Measurements from ENCODE around the gene CYB5R4. TPM values are rescaled to one million over a fixed set of nuclear protein-coding genes. Genes with fewer than 3 reads are reported as not detected.

CYB5R4 gene
- total RNA-seq, 1 experiment from 2014 or later = 24.0 TPM

- H3K4me3 ChIP-seq (replicated peaks in 1 of 2; ENCODE audit: low read depth in 1 of 2, low read length in 2 of 2) = no peak within 1 kb of the TSS
- DNase-seq (ENCODE audit: low read depth, low spot score) = no peak
- H2AFZ ChIP-seq (ENCODE audit: low read depth, low read length, poor library complexity, severe bottlenecking) = no peak within 1 kb of the TSS
- ChIA-PET RAD21 (ENCODE audit: low non-redundant PET in 1 of 2, low total read pairs in 2 of 2, uncharacterized antibody in 2 of 2, unreplicated experiment in 2 of 2) (no interaction called here), POLR2A (no interaction called here), CTCF (no interaction called here)
- H3K36me3 ChIP-seq (ENCODE audit: control insufficient read depth in 1 of 2, insufficient read depth in 2 of 2, low read length in 2 of 2) = no peaks in the 10 kb centered on the region
- H3K9me3 ChIP-seq (ENCODE audit: control insufficient read depth in 1 of 2, insufficient read depth in 1 of 2, low read depth in 1 of 2, low read length in 2 of 2) = no peaks in the 10 kb centered on the region
- H3K27ac ChIP-seq (ENCODE audit: low read depth, low read length) = no peak within 1 kb of the TSS
- H3K9me2 ChIP-seq (ENCODE audit: insufficient read depth) = no peaks in the 10 kb centered on the region
- ATAC-seq = no peak
- H3K79me2 ChIP-seq (ENCODE audit: insufficient read depth, low read length) = no peaks in the 10 kb centered on the region
- H3K4me2 ChIP-seq (ENCODE audit: low read length) = no peak within 1 kb of the TSS
- no peaks in the 10 kb centered on the region; the same call in 1 of the 2 replicates for H3K27me3 ChIP-seq (ENCODE audit: insufficient read depth, low read length)
- no peaks in the 10 kb centered on the region for H4K20me1 ChIP-seq (ENCODE audit: insufficient read depth)
- intact Hi-C loops (cut with micrococcal nuclease) = no loop called here
- H3K9ac ChIP-seq (ENCODE audit: low read length) = no peak within 1 kb of the TSS
- no TSS peak for BruUV-seq (replicated peaks)
- no peak for TF ChIP-seq SP1 (IDR thresholded peaks at IDR 0.05; ENCODE audit: low read depth)
- TF ChIP-seq, protein P1, sequence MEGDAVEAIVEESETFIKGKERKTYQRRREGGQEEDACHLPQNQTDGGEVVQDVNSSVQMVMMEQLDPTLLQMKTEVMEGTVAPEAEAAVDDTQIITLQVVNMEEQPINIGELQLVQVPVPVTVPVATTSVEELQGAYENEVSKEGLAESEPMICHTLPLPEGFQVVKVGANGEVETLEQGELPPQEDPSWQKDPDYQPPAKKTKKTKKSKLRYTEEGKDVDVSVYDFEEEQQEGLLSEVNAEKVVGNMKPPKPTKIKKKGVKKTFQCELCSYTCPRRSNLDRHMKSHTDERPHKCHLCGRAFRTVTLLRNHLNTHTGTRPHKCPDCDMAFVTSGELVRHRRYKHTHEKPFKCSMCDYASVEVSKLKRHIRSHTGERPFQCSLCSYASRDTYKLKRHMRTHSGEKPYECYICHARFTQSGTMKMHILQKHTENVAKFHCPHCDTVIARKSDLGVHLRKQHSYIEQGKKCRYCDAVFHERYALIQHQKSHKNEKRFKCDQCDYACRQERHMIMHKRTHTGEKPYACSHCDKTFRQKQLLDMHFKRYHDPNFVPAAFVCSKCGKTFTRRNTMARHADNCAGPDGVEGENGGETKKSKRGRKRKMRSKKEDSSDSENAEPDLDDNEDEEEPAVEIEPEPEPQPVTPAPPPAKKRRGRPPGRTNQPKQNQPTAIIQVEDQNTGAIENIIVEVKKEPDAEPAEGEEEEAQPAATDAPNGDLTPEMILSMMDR (IDR thresholded peaks at IDR 0.05 in 2 of 3, conservative IDR thresholded peaks at IDR 0.05 in 1 of 3; ENCODE audit: borderline replicate concordance in 1 of 3, insufficient read depth in 1 of 3, low read depth in 2 of 3, low read length in 2 of 3) = no peak
- TF ChIP-seq ZFX (IDR thresholded peaks at IDR 0.05) = no peak
- H3K4me1 ChIP-seq (ENCODE audit: control insufficient read depth in 1 of 2, insufficient read depth in 2 of 2, low read length in 2 of 2) = no peaks in the 10 kb centered on the region
These were observed 6.1 kb upstream of the CYB5R4 start, which contains the start of gene RIPPLY2 for GRCh38 chr6:83853178-83854000. TSS of gene RIPPLY2 (plus strand) at chr6:83853360. CDS start at chr6:83853417, 57 bp downstream.

DNA sequence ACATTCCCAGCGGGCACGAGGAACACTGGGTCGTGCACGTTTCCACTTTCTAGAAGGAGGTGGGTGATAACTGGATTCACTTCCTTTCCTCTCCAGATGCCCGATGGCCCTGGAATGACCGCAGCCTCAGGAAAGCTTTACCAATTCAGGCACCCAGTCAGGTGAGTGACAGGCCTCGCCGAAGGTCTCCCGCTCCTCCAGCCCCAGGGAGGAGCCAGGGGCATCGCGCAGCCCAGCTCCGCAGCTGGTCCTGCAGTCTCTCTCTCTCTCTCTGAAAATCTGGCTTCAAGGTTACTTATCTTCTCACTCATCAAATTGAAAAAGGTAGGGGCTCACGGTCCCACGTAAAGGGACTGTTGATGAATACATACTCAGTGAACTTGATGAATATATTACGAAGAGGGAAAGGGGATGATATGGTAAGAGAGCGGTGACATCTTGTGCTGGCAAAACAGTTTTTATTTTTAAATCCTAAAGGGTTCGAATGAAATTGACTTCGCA, 5.4 kb upstream of the CYB5R4 start:
- RAD21 ChIA-PET (ENCODE audit: low non-redundant PET in 1 of 2, low total read pairs in 2 of 2, uncharacterized antibody in 2 of 2, unreplicated experiment in 2 of 2) = no interaction called here
- Histone ChIP-seq H3K36me3 (ENCODE audit: control insufficient read depth in 1 of 2, insufficient read depth in 2 of 2, low read length in 2 of 2) (no peaks in the 10 kb centered on the region), H3K27me3 (ENCODE audit: insufficient read depth, low read length) (no peaks in the 10 kb centered on the region; the same call in 1 of the 2 replicates), H3K27ac (ENCODE audit: low read depth, low read length) (no peak overlapping the region), H3K9ac (ENCODE audit: low read length) (no peak overlapping the region), H2AFZ (ENCODE audit: low read depth, low read length, poor library complexity, severe bottlenecking) (no peak overlapping the region), H4K20me1 (ENCODE audit: insufficient read depth) (no peaks in the 10 kb centered on the region), H3K4me3 (replicated peaks in 1 of 2; ENCODE audit: low read depth in 1 of 2, low read length in 2 of 2) (no peak overlapping the region), H3K4me2 (ENCODE audit: low read length) (no peak overlapping the region), H3K9me2 (ENCODE audit: insufficient read depth) (no peaks in the 10 kb centered on the region), H3K4me1 (ENCODE audit: control insufficient read depth in 1 of 2, insufficient read depth in 2 of 2, low read length in 2 of 2) (peaks cover 0 to 3% of the 10 kb centered on the region in 2 experiments; a peak in 1 of 4 replicates), H3K9me3 (ENCODE audit: control insufficient read depth in 1 of 2, insufficient read depth in 1 of 2, low read depth in 1 of 2, low read length in 2 of 2) (no peaks in the 10 kb centered on the region), H3K79me2 (ENCODE audit: insufficient read depth, low read length) (no peaks in the 10 kb centered on the region)
- ATAC-seq (no peak), DNase-seq (ENCODE audit: low read depth, low spot score) (no peak)
- CTCF ChIA-PET = no interaction called here
- POLR2A ChIA-PET = no interaction called here
- intact Hi-C loops (cut with micrococcal nuclease) = no loop called here
- no TSS peak for BruUV-seq (replicated peaks)
- TF ChIP-seq EZH2 (IDR thresholded peaks at IDR 0.05) (no peak), JUND (IDR thresholded peaks at IDR 0.05) (no peak), ELF1 (IDR thresholded peaks at IDR 0.05; ENCODE audit: borderline replicate concordance, low read depth) (no peak), ZNF274 (IDR thresholded peaks at IDR 0.05; ENCODE audit: low read depth, low read length) (no peak), FOSL1 (IDR thresholded peaks at IDR 0.05; ENCODE audit: low read depth) (no peak), CBX3 (IDR thresholded peaks at IDR 0.05; ENCODE audit: low read depth) (no peak), SIN3A (IDR thresholded peaks at IDR 0.05; ENCODE audit: low read depth) (no peak), EGR1 (IDR thresholded peaks at IDR 0.05; ENCODE audit: low read depth) (no peak), ATF3 (IDR thresholded peaks at IDR 0.05) (no peak), TCF7L2 (IDR thresholded peaks at IDR 0.05; ENCODE audit: borderline replicate concordance, extremely low read depth, insufficient read depth, insufficient read length) (no peak)
- TF ChIP-seq, protein P2, sequence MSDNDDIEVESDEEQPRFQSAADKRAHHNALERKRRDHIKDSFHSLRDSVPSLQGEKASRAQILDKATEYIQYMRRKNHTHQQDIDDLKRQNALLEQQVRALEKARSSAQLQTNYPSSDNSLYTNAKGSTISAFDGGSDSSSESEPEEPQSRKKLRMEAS (IDR thresholded peaks at IDR 0.05) = no peak
- TF ChIP-seq, protein P3, sequence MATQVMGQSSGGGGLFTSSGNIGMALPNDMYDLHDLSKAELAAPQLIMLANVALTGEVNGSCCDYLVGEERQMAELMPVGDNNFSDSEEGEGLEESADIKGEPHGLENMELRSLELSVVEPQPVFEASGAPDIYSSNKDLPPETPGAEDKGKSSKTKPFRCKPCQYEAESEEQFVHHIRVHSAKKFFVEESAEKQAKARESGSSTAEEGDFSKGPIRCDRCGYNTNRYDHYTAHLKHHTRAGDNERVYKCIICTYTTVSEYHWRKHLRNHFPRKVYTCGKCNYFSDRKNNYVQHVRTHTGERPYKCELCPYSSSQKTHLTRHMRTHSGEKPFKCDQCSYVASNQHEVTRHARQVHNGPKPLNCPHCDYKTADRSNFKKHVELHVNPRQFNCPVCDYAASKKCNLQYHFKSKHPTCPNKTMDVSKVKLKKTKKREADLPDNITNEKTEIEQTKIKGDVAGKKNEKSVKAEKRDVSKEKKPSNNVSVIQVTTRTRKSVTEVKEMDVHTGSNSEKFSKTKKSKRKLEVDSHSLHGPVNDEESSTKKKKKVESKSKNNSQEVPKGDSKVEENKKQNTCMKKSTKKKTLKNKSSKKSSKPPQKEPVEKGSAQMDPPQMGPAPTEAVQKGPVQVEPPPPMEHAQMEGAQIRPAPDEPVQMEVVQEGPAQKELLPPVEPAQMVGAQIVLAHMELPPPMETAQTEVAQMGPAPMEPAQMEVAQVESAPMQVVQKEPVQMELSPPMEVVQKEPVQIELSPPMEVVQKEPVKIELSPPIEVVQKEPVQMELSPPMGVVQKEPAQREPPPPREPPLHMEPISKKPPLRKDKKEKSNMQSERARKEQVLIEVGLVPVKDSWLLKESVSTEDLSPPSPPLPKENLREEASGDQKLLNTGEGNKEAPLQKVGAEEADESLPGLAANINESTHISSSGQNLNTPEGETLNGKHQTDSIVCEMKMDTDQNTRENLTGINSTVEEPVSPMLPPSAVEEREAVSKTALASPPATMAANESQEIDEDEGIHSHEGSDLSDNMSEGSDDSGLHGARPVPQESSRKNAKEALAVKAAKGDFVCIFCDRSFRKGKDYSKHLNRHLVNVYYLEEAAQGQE (IDR thresholded peaks at IDR 0.05; ENCODE audit: low read depth) = no peak

Measured in HCT116 (cell line).